ENCODE measurements around the gene ME3.
"Not testable (repeated sequence)": the region's sequence is repeated elsewhere in the genome, so short reads cannot be mapped to it uniquely, and the experiment has no call there.

ME3 gene

DNA sequence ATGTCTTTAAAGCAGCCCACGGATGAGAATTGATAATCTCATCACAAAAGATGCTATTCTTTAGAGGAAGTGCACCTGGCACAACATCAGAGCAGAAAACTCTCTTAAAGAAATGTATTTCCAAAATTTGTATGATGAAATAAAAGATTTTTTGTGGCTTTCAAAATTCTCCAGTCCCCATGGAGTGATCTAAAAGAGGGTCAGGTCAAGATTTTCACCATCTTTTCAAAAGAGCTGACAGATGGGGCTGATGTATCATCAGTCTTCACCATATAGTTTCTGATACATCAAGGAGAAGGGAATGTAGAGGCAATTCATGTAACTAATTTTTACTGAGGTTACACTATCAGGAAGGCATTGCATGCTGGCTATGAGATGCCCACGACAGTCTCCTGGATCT, 11.7 kb downstream of the ME3 start:
- no peak for DNase-seq

DNA sequence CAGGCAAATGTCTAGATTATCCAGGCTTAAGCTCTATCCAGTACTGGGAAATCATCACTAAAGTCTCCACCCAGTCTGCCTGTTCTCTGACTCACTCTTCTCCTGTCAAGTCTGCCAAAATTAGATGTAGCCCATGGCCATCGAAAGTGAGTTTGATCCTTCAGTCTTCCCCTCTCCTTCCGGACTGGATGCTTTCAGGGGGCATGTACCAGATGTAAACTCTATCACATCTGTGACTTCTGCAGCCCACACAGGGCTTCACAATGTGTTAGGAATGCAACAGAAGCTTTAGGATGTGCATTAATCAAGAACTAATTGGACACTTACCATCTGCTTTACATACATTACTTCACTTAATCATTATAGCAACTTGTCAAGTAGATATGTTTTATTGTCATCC, 12.3 kb downstream of the ME3 start:
- DNase-seq = peak; percentile 47

DNA sequence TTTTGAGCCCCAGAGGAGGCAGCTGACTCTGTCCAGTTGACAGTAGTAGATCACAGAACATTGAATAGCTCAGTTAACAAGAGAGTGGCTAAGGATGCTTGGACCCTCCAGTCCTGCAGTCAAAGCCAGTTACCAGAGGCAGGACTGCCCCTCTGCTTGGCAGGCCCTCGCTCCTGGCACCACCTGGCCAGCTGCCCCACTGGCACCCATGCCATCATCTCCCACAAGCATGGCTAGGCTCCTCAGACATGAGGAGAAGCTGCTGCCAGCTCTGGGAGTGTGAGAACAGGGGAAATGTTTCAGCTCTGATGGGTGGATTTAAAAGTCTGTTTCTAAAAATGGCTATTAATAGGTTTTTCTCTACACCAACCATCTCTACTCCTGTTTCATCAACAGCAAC, 13.9 kb downstream of the ME3 start:
- no peak for DNase-seq

DNA sequence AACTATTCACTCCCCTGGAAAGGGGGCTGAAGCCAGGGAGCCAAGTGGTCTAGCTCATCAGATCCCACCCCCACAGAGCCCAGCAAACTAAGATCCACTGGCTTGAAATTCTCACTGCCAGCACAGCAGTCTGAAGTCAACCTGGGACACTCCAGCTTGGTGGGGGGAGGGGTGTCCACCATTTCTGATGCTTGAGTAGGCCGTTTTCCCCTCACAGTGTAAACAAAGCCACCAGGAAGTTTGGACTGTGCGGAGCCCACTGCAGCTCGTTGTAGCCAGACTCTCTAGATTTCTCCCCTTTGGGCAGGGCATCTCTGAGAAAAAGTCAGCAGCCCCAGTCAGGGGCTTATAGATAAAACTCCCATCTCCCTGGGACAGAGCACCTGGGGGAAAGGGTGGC, 27.2 kb downstream of the ME3 start:
- not testable (repeated sequence) for DNase-seq

DNA sequence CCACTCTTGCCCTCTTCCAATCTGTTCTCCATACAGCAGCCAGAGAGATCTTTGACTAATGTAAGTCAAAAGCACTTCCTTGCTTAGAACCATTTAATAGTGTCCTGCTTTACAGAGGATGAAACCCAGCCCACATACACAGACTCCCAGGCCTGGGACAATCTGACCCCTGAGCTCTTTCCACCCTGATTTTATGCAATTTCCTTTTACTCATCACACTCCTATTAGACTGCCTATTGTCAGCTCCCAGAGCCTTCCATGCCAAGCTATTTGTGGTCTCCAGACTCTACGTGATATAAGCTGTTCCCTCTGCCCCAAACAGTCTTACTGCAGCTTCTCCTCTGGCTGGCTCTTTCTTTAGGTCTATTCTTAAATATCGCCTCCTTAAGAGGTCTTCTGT, 28.1 kb downstream of the ME3 start:
- DNase-seq = peak; percentile 16

DNA sequence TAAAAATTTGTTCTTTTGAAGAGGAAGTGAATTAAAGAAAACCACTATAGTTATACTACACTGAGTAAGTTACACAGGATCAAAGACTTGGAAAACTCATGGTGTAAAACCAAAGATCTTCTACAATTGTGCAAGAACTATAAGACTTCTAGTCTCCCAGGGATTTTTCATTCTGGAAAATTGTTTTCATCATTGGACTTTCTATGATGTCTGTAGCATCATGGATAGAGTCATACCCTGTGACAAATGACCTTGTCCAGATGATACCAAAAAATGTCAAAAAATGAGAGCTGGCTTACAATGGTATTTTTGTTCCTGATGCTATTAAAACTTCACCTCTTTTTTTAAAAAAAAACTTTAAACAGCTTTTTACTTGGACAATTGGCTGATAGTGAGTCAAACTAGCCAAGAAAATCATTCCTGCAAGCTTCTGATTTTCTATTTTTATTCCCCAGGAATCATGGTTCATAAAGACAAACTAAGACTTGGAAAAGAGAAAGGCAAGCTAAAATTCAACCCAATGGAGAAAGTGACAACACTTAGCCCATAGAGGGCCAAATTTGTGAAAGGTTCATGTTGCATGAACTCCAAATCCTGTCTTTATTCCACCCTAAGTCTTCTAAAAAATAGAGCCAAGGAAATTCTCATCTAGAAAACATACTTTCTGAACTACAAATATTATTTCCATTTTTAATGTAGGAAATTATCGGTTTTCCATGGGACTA, 30.7 kb downstream of the ME3 start:
- no peak for DNase-seq

DNA sequence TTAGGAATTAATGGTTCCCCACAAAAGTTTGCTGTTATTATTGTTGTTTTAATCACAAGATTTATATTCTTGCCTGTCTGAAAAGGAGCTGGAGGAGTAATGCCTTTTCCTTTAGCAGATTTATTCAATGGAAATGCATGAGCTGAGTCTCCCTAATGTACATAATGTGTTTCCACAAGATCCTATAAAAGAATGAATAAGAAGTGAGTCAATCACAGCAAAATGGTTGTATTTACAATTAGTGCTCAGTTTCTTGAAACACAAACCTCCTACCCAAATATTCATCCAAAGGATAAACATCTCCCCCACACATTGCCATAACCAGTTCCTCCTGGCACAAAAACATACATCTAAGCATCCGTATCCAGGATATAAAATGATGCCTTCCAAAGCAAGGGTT, 33.3 kb downstream of the ME3 start:
- no peak for DNase-seq

DNA sequence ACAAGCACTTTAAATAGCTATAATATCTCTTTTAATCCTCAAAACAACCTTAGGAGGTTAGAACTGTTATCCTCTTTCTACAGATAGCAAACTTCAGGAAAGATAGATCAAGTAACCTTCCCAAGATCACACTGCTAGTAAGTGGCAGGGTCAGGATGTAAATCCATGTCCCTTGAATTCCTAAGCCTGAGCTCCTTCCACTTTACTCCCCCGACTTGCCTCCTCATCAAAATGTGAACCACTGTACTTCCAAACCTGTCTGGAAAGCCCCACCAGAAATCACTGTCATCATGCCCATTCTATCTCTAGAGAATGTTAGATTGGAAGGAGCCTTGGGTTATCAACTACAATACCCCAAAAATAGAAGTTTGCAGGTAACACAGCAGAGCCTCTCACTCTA, 33.7 kb downstream of the ME3 start:
- DNase-seq = no peak

DNA sequence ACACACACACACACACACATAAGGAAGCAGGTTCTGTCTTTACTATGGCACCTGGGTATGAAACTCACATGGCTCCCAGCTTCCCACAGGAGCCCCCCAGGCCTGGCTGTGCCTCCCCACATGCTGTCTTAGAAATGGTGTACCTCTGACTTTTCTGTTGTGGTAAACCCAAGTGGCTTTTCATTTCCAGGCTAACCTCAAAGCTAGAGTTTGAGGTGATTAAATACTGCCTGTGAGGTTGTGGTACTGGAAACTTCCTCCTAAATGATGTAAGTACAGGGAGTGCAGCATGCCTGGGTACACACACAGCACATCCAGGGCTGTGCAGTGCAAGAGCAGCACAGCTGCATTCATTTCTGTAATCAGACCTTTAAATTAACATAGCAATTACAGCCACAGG, 34.4 kb downstream of the ME3 start:
- peak; percentile 87 for DNase-seq

DNA sequence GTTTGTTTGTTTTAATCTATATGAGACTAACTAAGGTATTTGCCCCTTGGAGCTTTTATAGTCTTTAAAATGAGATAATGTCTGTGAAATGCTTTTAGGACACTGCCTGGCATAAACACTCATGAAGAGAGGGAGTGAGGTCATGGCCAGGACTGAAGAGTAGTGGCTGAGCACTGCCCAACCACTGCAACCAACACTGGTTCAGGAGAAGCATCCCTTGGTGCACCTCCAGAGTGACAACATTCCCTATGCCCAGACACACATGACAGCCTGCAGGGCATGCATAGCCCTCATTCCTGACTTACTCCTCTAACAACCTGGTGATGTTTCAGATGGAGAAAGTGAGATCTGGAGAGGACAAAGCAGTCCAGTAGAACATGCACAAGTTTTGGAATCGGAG, 36.1 kb downstream of the ME3 start:
- no peak for DNase-seq

DNA sequence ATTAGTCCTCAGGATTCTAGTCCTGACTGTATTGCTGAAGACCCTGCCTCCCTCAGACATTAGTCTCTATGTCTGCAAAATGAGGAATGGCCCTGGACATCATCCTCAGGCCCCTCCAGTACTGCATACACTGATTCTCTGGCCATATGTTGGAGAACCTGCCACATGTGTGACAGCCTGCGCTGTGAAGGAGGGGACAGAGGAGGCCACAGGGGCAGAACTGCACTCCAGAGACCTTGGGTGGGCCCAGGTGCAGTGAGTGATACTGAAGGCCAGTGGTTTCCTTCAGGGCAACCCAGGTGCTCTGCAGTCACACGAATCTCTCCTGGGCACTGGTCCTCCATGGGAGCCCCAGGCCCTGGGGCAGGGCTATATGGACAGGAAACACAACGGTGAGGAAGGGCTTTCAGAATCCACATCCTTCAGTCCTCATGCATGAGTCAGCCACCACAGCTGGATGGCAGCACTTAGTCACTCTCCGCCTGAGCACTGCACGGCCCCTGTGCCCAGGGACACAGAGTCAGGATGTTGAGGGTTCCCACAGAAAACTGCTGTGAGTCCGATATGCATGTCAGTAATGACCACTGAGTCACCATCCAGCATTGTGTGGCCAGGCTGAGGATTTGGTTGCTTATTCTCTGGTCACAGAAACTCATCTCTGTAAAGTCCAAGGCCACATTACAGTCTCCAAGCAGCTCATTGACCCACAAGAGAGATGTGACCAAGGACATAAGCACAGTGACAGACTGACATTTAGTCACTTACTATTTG, 39.7 kb downstream of the ME3 start:
- peak; percentile 86 for DNase-seq

DNA sequence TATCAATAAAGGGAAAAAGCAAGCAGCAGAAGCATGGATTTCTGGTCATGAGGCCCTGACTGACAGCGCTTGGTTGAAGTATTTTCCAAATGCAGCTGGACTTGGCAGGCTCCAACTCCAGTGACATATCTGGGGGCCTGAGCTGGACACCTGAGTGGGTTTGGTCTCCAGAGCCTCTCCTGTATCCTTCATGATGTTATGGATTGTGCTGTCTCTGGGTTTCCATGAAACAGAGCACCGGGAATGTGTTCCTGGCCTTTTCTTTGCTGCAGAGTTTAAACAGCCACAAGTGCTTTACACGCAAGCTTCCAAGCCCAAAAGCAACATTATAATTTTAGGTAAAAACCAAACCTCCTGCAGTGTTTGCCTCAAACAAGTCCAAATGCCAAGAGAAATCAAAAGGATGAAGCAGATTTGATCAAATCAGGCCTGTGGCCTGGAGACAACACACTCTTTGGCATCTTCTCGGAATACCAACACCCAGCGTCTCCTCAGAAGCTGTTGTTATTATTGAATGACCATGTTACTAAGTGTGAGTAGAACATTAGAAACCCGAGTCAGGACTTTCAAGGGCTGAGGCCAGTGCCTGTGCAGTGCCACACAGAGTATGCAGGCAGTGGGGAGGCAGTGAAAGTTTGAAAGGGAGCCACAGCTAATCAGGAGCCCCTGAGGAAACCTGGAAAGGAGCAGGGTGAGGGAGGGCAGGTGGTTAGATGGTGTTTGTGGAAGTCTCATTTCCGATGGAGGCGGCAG, 42.0 kb downstream of the ME3 start:
- DNase-seq = no peak

DNA sequence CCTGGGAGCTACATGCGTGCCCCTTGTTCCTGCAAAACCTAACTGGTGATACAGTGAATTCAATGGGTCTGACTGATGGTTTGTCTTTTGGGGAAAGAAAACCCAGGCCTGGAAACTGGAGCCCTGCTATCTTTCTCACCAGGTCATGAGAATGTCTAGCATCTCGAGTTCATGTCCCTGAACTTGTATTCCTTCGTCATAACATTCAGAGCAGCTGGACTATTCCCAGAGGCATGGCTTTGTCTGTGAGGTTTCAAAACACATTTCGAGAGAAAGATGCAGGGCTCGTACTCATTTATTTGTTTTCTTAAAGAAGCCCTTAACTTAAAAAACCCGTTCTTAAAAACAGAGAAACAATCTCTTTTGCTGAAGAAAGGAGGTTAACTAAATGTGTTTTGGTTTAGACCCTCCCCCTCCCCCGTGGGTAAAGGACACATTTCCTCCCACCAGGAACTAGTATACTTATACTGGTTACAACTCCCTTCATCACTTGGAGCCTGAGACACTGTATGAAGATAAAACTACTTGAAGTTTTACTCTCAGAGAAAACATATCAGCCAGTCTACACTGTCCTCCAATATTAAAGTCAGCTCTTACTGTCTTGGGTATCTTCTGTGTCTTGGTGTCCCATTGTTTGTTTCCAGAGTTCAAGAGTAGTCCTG, 43.2 kb downstream of the ME3 start:
- no peak for DNase-seq

DNA sequence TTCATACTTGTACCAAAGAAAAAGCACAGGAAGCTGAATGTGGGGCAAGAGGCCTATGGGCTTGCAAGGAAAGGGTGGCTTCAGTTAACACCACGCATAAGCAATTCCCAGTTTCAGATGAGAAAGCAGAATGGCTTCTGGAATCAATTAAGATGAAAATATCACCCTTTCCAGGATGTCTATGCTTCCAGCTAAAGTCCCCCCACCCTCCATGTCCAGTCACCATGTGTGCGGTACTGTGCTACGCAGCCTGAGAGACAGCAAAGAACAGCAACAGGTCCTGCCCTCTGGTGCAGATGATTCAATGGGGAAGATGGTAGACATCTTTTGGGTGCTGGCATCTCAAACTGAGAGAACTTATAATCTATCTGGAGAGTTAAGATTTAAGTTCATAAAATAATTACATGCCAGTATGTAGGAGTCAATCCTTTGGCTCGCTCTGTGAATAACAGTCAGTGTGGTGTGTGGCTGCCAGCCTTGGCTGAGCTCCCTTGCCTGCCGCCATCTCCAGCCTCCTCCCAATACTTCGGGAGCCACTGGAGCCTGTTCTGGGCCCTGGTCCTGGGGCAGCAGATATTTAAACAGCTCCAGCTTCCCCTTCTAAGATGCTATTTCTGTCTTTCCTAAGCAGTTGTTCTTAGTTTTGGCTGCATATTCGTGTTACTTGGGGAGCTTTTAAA, 44.5 kb downstream of the ME3 start:
- DNase-seq = no peak

DNA sequence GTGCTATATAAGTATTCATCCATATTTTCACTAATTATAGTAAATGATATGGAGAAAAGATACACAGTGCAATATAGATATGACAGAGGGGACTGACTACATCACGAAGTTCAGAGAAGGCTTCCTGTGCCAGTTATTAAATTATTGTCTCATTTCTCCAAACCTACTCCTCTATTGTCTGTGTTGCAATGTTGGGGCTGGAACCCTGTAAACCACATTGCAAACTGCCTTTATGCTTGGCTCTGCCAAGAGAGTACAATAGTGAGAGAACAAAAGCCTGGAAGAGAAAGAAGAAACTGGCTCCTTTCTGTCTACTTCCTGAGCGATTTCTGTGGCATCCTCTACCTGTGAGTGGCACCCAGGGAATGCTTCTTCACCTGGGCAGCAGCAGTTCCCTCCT, 46.4 kb downstream of the ME3 start:
- peak; percentile 85 for DNase-seq

DNA sequence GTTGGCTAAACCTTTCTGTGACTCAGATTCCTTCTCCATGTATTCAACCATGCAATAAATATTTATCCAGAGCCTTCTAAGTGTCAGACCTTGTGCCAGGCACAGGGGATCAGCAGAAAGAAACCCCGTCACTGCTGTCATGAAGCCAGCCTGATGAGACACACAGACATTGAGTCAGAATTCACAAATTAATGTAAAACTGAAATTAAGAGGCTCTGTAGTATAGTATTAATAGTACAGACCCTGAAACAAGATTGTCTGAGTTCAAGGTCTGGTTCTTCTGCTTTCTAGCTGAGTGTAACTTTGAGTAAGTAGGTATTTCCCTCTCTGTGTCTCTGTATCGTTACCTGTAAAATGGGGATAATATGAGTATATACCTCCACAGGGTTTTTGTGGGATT, 46.9 kb downstream of the ME3 start:
- no peak for DNase-seq

DNA sequence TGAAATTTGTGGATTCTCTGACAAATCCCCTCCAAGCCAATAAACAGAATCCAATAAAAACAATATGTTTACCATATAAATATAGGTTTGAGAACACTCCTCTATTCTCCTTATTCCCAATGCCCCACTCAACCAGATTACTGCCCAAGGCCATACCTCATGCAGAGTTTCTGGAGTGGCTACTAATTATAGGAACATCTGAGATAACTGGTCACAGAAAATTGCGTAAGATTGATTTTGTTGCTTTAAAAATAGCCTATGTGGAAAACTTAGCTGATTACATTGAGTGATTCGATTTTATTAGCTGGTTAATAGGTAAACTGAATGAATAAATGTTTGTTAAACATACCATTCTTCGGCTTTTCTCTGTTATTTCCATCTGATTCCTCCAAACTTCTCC, 48.0 kb downstream of the ME3 start:
- DNase-seq = no peak

DNA sequence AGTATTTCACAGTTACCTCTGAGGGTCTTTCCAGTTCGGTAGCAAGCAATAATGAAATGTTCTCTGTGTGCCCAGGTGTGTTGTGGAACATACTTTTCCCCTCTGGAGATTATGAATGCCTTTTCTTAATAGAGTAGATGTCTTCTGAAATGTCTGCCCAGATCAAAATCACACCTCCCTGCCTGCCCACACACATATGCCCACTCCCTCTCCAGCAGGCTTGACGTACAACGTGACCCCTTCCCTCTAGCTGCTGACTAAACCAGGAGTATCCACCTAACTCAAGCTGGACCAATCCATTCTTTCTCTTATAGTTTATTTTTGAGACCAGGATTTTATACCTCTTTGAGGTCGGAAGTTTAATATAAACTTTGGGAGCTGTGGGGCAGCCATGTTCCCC, 48.7 kb downstream of the ME3 start:
- no peak for DNase-seq

DNA sequence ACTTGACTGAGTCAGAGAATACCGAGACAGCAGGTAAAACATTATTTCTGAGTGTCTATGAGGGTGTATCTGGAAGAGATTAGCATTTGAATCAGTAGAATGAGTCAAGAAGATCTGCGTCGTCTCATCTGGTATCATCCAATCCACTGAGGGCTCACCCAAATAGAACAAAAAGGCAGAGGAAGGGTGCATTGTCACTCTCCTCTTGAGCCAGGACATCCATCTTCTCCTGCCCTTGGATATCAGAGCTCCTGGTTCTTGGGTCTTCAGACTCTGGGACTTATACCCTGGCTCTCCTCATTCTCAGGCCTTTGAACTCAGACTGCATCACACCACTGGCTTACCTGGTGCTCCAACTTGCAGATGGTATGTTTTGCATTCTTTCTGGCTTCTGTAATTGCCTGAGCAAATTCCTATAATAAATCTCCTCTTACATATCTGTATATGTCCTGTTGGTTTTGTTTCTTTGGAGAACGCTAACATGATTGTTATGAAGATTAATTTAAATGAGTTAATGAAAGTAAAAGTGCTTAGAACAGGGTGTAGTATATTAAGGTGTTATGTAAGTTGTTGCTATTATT, 49.3 kb downstream of the ME3 start:
- no peak for DNase-seq

DNA sequence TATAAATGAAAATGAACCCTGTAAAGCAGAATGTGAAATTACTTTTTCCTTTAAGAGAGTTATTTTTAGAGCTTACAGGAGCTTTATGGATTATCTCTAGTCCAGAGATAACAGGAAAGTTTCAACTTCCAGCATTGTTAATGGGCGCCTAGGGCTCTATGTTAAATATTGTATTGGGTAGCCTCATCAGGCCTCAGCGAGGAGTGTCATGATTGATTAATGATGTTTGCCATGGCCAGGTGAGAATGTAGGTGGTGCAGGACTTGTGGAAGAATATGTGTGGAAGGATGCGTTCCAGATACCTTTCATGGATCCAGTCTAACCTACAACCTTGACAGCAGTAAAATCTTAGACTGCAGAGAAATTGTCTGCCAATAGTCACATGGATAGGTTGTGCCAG, 50.6 kb downstream of the ME3 start:
- no peak for DNase-seq

DNA sequence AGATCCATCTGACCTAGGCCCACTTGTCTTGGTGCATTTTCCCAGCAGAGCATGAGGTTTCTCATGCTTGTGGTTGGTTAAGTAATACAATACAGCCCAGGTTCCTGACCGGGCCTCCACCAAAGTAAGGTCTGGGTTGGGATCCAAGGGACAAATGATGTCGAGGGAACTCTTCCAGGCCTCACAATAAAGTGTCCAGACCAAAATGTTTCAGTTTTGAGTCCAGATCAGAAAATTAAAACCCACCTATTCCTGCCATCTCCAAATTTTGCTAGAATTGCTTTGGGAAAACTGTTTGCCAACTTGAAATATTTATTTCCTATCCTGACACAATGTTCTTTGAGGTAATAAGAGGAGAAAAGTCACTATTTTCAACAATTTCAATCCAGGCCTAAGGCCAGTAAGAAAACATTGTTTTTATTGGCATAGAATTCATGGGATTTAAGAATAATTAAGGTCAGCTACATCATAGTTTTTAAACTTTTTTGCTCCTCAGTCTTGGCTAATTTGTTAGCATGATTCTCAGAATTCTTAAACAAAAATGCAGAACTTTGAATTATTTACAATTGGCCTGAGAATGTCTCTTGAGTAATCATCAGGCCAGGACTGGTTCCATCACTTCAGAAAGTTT, 51.4 kb downstream of the ME3 start:
- no peak for DNase-seq

DNA sequence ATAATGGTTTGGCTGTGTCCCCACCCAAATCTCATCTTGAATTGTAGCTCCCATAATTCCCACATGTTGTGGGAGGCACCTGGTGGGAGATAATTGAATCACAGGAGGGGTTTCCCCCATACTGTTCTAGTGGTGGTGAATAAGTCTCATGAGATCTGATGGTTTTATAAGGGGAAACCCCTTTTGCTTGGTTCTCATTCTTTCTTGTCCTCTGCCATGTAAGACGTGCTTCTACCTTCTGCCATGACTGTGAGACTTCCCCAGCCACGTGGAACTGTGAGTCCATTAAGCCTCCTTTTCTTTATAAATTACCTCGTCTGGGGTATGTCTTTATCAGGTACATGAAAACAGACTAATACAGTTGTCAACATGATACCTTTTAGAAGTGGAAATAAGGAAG, 53.0 kb downstream of the ME3 start:
- DNase-seq = not testable (repeated sequence)

Data from MV-4-11 (cell line).